K562 (cell line): ENCODE measurements around the gene PAF1. TPM values are rescaled to one million over a fixed set of nuclear protein-coding genes. Genes with fewer than 3 reads are reported as not detected.

Source experiments
- ATAC-seq: fragments of 200-7000 bp; cut with Tn5 transposase; 3 replicates; pipeline ENCODE4 v1.9.1; 2020; ENCODE audit warnings: moderate library complexity
- BruUV-seq: library from RNA; stranded (reverse); fragments of 400-500 nt; replicated peaks from 2 replicates; lab custom pipeline; 2021; lab: Mats Ljungman, UMichigan
- CTCF ChIA-PET: fragments of 300-600 bp; formaldehyde crosslinking; extraction: SDS; loops from one replicate; lab custom pipeline; 2021; ENCODE audit warnings: low intra/inter-chr PET ratio; lab: Yijun Ruan, JAX
- POLR2A ChIA-PET: fragments of 300-600, 350-650 bp; sonication (Branson Sonifier 250); formaldehyde crosslinking; extraction: SDS; loops from one replicate; lab custom pipeline; 2021; ENCODE audit warnings: antibody characterized with exemption, inconsistent platforms; lab: Yijun Ruan, JAX
- DNase-seq, 4 experiments: peaks; one replicate each; pipeline versions ENCODE4 v3.0.0 to v3.0.0-alpha.2; 2011 to 2018; ENCODE audit warnings: low spot score in 3 of 4, mixed read lengths in 3 of 4; ENCODE audit errors: extremely low read depth in 1 of 4
- FAIRE-seq: peaks from 2 replicates; lab custom pipeline; 2011; peaks lifted over from hg19 to GRCh38; lab: Jason Lieb, UNC
- H2AFZ ChIP-seq: 2 replicates; pipeline ENCODE4 v1.6.0; 2011; ENCODE audit warnings: low read depth, low read length, control low read depth, inconsistent platforms
- H3K27ac ChIP-seq: fragments of 200-600 bp; 3 replicates; pipeline ENCODE4 v1.8.0; 2011; ENCODE audit warnings: low read depth, mild to moderate bottlenecking, control low read depth, inconsistent platforms, low read length, moderate library complexity, mixed read lengths; ENCODE audit errors: extremely low read depth
- H3K27me3 ChIP-seq, 2 experiments: fragments of 300-600 bp in 1 of 2; 2 replicates in 1 of 2; 3 replicates in 1 of 2; pipeline versions ENCODE4 v1.6.0 to v1.8.0; 2011; ENCODE audit warnings: inconsistent platforms in 2 of 2, low read length in 2 of 2, mild to moderate bottlenecking in 1 of 2, mixed read lengths in 1 of 2, moderate library complexity in 1 of 2; ENCODE audit not compliant: control insufficient read depth in 2 of 2, insufficient read depth in 2 of 2
- H3K36me3 ChIP-seq: fragments of 300-600 bp; 3 replicates; pipeline ENCODE4 v1.8.0; 2011; ENCODE audit warnings: mild to moderate bottlenecking, low read length, inconsistent platforms; ENCODE audit not compliant: control insufficient read depth, insufficient read depth
- H3K4me1 ChIP-seq, 2 experiments: fragments of 200-600 bp in 1 of 2; replicated peaks in 1 of 2; 2 replicates in 1 of 2; 3 replicates in 1 of 2; pipeline versions ENCODE4 v1.5.1 to v1.8.0; 2011; ENCODE audit warnings: inconsistent platforms in 2 of 2, low read length in 2 of 2, mild to moderate bottlenecking in 1 of 2, mixed read lengths in 1 of 2, moderate library complexity in 1 of 2; ENCODE audit not compliant: control insufficient read depth in 2 of 2, insufficient read depth in 2 of 2
- H3K4me2 ChIP-seq: 2 replicates; pipeline ENCODE4 v1.6.1; 2011; ENCODE audit warnings: low read length, control low read depth, inconsistent platforms, mixed read lengths; ENCODE audit not compliant: insufficient read depth
- H3K4me3 ChIP-seq: fragments of 200-600 bp; sonication (generic), shearing (Covaris generic); 2 replicates; pipeline ENCODE4 v1.5.1; 2016; ENCODE audit warnings: control low read depth, inconsistent platforms
- H3K79me2 ChIP-seq: fragments of 200-600 bp; 3 replicates; pipeline ENCODE4 v1.8.0; 2011; ENCODE audit warnings: low read length, inconsistent platforms; ENCODE audit not compliant: control insufficient read depth, insufficient read depth
- H3K9ac ChIP-seq, 2 experiments: 2 replicates each; pipeline versions ENCODE4 v1.6.0 to v1.6.1; 2011; ENCODE audit warnings: low read depth in 2 of 2, low read length in 2 of 2, control low read depth in 1 of 2, inconsistent platforms in 1 of 2, mild to moderate bottlenecking in 1 of 2, mixed read lengths in 1 of 2; ENCODE audit not compliant: insufficient read depth in 1 of 2
- H3K9me1 ChIP-seq: one replicate; pipeline ENCODE4 v1.6.0; 2011; ENCODE audit warnings: inconsistent platforms, mild to moderate bottlenecking, low read length, moderate library complexity; ENCODE audit not compliant: control insufficient read depth, insufficient read depth
- H3K9me3 ChIP-seq: replicated peaks from 2 replicates; pipeline ENCODE4 v1.5.1; 2011; ENCODE audit warnings: low read depth, low read length, inconsistent platforms; ENCODE audit not compliant: control insufficient read depth, insufficient read depth
- H4K20me1 ChIP-seq: replicated peaks from 2 replicates; pipeline ENCODE4 v1.6.1; 2011; ENCODE audit warnings: low read length, inconsistent platforms, mixed read lengths; ENCODE audit not compliant: control insufficient read depth, insufficient read depth
- NFE2 ChIP-seq: IDR thresholded peaks from 2 replicates; pipeline ENCODE4 v1.6.1; 2014; ENCODE audit warnings: antibody characterized with exemption, low read depth
- POLR2AphosphoS5 ChIP-seq: IDR thresholded peaks from 2 replicates; pipeline ENCODE4 v1.6.1; 2011; ENCODE audit warnings: mild to moderate bottlenecking, low read depth, low read length, moderate library complexity; ENCODE audit not compliant: control insufficient read depth, insufficient read depth
- RCOR1 ChIP-seq, 2 experiments: IDR thresholded peaks; 2 replicates each; pipeline ENCODE4 v1.6.1; 2012; ENCODE audit warnings: low read depth in 2 of 2, low read length in 2 of 2, borderline replicate concordance in 1 of 2, improper control_type of control experiment in 1 of 2
- YY1 ChIP-seq, 3 experiments: IDR thresholded peaks; 2 replicates each; pipeline ENCODE4 v1.6.1; 2011; ENCODE audit warnings: low read length in 2 of 3, mild to moderate bottlenecking in 2 of 3, moderate library complexity in 2 of 3, borderline replicate concordance in 1 of 3, control low read depth in 1 of 3, low read depth in 1 of 3; ENCODE audit not compliant: insufficient read depth in 3 of 3, insufficient replicate concordance in 2 of 3, control insufficient read depth in 1 of 3, insufficient read length in 1 of 3; ENCODE audit errors: extremely low read depth in 1 of 3
- WGBS: fragments of 100-300 bp; shearing (Covaris generic); methylation state at CpG from one replicate; pipeline ENCODE4 v1.1.6; 2016; ENCODE audit warnings: low coverage, mixed read lengths; ENCODE audit not compliant: insufficient coverage; ENCODE audit errors: missing lambda C conversion rate; 5-methylcytosine and 5-hydroxymethylcytosine counted together
- in situ Hi-C: fragments of 300-500 bp; cut with MboI; formaldehyde crosslinking; loops from 4 replicates; pipeline ENCODE4 v1.15.0; 2018; ENCODE audit warnings: inconsistent platforms, mixed read lengths
- intact Hi-C: fragments of 100-400 bp; cut with micrococcal nuclease; formaldehyde crosslinking; loops from 2 replicates; pipeline ENCODE4 v1.14.2; 2022
- polyA plus RNA-seq, 8 experiments: library from polyadenylated mRNA; depleted of rRNA in 4 of 8; stranded (reverse) in 5 of 8; unstranded in 3 of 8; fragments of >200 nt; fragmentation: Nextera tagmentation in 2 of 8; fragmentation: Illumina TruSeq in 1 of 8; extraction: Ambion mirVana in 2 of 8; extraction: Trizol in 1 of 8; gene quantifications; 2 replicates each; pipeline versions ENCODE4 v1.2.1 to v1.2.3, GENCODE V29; 2011 to 2014; ENCODE audit warnings: inconsistent platforms in 1 of 8, missing spikeins in 1 of 8
- total RNA-seq, 7 experiments: library from RNA; depleted of rRNA in 6 of 7; stranded (reverse); fragments of >200 nt in 6 of 7; fragmentation: Illumina TruSeq in 2 of 7; extraction: Trizol in 2 of 7; gene quantifications; 2 replicates each; pipeline versions ENCODE4 v1.2.1 to v1.2.3, GENCODE V29; 2011 to 2021; ENCODE audit warnings: low replicate concordance in 1 of 7
- TF ChIP-seq, protein P1 (sequence below): fragments of 450-650 bp; IDR thresholded peaks from 2 replicates; pipeline ENCODE4 v1.6.1; 2016; ENCODE audit warnings: low read depth
- TF ChIP-seq, protein P2 (sequence below): fragments of 450-650 bp; IDR thresholded peaks from 2 replicates; pipeline ENCODE4 v1.6.1; 2017; ENCODE audit warnings: antibody characterized with exemption, mild to moderate bottlenecking

Gene PAF1
- total and polyA plus RNA-seq, 9 of the 15 experiments (the other 6 are each of a cell fraction or from before 2014, with no cell fraction given): 1.5 to 45.0 (median 33.8) TPM

DNA sequence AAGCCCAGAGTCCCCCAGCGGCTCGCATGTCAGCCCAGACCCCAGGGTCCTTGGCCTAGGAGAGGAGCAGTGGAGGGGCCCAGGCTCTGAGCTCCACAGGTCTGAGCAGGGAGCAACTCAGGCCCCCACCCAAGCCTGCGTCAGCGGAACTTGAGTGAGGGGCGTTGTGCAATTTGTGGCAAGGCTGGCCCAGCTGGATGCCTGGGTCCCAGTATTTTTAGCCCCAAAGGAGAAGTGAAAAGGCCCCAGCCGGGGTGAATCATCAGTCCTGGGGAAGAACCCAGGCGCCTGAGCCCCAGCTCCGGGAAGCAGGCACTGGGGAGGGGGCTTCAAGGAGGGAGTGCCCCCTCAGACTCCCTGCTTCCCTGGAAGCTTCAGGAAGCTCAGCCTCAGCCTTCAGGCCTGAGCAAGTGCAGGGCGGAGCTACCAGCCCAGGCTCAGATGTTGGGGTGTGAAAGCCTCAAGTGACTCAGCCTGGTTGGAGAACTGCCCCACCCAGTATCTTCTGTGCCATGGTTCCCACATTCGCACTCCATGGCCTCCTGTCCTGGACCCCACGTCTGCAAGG is 7.5 kb upstream of the PAF1 start:
- Histone ChIP-seq H3K4me3 (no peak overlapping the region), H3K9me1 (peaks cover 3% of the 10 kb centered on the region), H3K9me3 (no peaks in the 10 kb centered on the region), H3K4me2 (peak overlapping the region; percentile 52; the same call in 1 of the 2 replicates), H4K20me1 (no peaks in the 10 kb centered on the region), H3K36me3 (peaks cover 24% of the 10 kb centered on the region; the same call in 2 of the 3 replicates), H3K4me1 (peaks cover 41 to 49% of the 10 kb centered on the region in 2 experiments), H3K9ac (peak overlapping the region; percentile 33 to 74; a peak in 3 of 4 replicates), H3K27ac (peak overlapping the region; percentile 68), H3K27me3 (no peaks in the 10 kb centered on the region), H2AFZ (no peak overlapping the region), H3K79me2 (peaks cover 5% of the 10 kb centered on the region; the same call in 2 of the 3 replicates)
- CTCF ChIA-PET: interaction anchor here (4.4 kb wide), 1 partner anchor 13 kb away, joined by 74 read pairs; the partner anchor contains the start of gene PLEKHG2
- BruUV-seq: TSS peak; percentile 8
- ATAC-seq (peak; percentile 48), DNase-seq (peak in 2 of 4 experiments; percentile 60 to 77), FAIRE-seq (peak; percentile 80)
- WGBS: 63% methylated on average over 11 of the region's 11 CpGs
- in situ Hi-C loops: no loop called here
- POLR2A ChIA-PET: interaction anchor here (0.5 to 1.8 kb wide), 16 partner anchors 8 to 532 kb away, joined by 3 to 12 read pairs (median 4); partner anchors contain the start of genes RPS16, SAMD4B, SUPT5H and TIMM50
- intact Hi-C loops: no loop called here
- TF ChIP-seq NFE2 (peak; percentile 27; the same call in 1 of the 2 replicates), YY1 (IDR thresholded peaks at IDR 0.05; ENCODE audit: borderline replicate concordance in 1 of 3, control insufficient read depth in 1 of 3, extremely low read depth in 1 of 3, insufficient read depth in 3 of 3, insufficient read length in 1 of 3, insufficient replicate concordance in 2 of 3, low read depth in 1 of 3, low read length in 2 of 3) (peak in 1 of 3 experiments; percentile 21), POLR2AphosphoS5 (no peak), RCOR1 (IDR thresholded peaks at IDR 0.05; ENCODE audit: borderline replicate concordance in 1 of 2, low read depth in 2 of 2, low read length in 2 of 2) (0 out of 4 replicates have a peak, but pooled peaks of 1 of the 2 experiments have one; percentile 13)
- TF ChIP-seq, protein P1, sequence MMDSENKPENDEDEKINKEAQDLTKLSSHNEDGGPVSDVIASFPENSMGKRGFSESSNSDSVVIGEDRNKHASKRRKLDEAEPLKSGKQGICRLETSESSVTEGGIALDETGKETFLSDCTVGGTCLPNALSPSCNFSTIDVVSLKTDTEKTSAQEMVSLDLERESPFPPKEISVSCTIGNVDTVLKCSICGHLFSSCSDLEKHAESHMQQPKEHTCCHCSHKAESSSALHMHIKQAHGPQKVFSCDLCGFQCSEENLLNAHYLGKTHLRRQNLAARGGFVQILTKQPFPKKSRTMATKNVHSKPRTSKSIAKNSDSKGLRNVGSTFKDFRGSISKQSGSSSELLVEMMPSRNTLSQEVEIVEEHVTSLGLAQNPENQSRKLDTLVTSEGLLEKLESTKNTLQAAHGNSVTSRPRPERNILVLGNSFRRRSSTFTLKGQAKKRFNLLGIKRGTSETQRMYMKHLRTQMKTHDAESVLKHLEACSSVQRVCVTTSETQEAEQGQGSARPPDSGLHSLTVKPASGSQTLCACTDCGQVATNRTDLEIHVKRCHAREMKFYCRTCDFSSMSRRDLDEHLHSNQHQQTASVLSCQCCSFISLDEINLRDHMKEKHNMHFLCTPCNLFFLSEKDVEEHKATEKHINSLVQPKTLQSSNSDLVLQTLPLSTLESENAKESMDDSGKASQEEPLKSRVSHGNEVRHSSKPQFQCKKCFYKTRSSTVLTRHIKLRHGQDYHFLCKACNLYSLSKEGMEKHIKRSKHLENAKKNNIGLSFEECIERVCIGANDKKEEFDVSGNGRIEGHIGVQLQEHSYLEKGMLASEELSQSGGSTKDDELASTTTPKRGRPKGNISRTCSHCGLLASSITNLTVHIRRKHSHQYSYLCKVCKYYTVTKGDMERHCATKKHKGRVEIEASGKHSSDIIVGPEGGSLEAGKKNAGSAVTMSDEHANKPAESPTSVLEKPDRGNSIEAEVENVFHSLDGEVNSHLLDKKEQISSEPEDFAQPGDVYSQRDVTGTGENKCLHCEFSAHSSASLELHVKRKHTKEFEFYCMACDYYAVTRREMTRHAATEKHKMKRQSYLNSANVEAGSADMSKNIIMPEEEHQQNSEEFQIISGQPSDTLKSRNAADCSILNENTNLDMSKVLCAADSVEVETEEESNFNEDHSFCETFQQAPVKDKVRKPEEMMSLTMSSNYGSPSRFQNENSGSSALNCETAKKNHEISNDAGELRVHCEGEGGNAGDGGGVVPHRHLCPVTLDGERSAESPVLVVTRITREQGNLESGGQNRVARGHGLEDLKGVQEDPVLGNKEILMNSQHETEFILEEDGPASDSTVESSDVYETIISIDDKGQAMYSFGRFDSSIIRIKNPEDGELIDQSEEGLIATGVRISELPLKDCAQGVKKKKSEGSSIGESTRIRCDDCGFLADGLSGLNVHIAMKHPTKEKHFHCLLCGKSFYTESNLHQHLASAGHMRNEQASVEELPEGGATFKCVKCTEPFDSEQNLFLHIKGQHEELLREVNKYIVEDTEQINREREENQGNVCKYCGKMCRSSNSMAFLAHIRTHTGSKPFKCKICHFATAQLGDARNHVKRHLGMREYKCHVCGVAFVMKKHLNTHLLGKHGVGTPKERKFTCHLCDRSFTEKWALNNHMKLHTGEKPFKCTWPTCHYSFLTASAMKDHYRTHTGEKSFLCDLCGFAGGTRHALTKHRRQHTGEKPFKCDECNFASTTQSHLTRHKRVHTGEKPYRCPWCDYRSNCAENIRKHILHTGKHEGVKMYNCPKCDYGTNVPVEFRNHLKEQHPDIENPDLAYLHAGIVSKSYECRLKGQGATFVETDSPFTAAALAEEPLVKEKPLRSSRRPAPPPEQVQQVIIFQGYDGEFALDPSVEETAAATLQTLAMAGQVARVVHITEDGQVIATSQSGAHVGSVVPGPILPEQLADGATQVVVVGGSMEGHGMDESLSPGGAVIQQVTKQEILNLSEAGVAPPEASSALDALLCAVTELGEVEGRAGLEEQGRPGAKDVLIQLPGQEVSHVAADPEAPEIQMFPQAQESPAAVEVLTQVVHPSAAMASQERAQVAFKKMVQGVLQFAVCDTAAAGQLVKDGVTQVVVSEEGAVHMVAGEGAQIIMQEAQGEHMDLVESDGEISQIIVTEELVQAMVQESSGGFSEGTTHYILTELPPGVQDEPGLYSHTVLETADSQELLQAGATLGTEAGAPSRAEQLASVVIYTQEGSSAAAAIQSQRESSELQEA: no peak
- TF ChIP-seq, protein P2, sequence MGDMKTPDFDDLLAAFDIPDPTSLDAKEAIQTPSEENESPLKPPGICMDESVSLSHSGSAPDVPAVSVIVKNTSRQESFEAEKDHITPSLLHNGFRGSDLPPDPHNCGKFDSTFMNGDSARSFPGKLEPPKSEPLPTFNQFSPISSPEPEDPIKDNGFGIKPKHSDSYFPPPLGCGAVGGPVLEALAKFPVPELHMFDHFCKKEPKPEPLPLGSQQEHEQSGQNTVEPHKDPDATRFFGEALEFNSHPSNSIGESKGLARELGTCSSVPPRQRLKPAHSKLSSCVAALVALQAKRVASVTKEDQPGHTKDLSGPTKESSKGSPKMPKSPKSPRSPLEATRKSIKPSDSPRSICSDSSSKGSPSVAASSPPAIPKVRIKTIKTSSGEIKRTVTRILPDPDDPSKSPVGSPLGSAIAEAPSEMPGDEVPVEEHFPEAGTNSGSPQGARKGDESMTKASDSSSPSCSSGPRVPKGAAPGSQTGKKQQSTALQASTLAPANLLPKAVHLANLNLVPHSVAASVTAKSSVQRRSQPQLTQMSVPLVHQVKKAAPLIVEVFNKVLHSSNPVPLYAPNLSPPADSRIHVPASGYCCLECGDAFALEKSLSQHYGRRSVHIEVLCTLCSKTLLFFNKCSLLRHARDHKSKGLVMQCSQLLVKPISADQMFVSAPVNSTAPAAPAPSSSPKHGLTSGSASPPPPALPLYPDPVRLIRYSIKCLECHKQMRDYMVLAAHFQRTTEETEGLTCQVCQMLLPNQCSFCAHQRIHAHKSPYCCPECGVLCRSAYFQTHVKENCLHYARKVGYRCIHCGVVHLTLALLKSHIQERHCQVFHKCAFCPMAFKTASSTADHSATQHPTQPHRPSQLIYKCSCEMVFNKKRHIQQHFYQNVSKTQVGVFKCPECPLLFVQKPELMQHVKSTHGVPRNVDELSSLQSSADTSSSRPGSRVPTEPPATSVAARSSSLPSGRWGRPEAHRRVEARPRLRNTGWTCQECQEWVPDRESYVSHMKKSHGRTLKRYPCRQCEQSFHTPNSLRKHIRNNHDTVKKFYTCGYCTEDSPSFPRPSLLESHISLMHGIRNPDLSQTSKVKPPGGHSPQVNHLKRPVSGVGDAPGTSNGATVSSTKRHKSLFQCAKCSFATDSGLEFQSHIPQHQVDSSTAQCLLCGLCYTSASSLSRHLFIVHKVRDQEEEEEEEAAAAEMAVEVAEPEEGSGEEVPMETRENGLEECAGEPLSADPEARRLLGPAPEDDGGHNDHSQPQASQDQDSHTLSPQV: peak; percentile 64
